Kidney tubule cell (primary cell): ENCODE data around the gene ANKRD1.

ENCODE experiments used
- DNase-seq: peaks from one replicate; pipeline ENCODE4 v3.0.0-alpha.2; 2018; ENCODE audit warnings: low spot score

Gene ANKRD1

GRCh38 chr10:90935581-90936275 is 14.8 kb upstream of the ANKRD1 start:
- DNase-seq, result no peak

- peak; percentile 57 for DNase-seq
These were observed 10.3 kb upstream of the ANKRD1 start for GRCh38 chr10:90930971-90931871.

GRCh38 chr10:90930070-90930837 is 9.4 kb upstream of the ANKRD1 start:
- DNase-seq, result no peak

- no peak for DNase-seq
These were observed 8.3 kb upstream of the ANKRD1 start for GRCh38 chr10:90929179-90929578.

- DNase-seq, result no peak
These were observed 6.4 kb upstream of the ANKRD1 start for GRCh38 chr10:90927293-90927692.

GRCh38 chr10:90925079-90926029 is 4.5 kb upstream of the ANKRD1 start:
- DNase-seq, result peak; percentile 44

- DNase-seq, result no peak
These were observed 3.7 kb upstream of the ANKRD1 start for GRCh38 chr10:90924552-90924951.

GRCh38 chr10:90923111-90923731 is 2.3 kb upstream of the ANKRD1 start:
- DNase-seq, result no peak

- no peak for DNase-seq
These were observed 1.0 kb upstream of the ANKRD1 start for GRCh38 chr10:90921906-90922305.

- DNase-seq, result no peak
These were observed 958 bp downstream of the ANKRD1 start for GRCh38 chr10:90919683-90920574.

- DNase-seq, result no peak
These were observed 2.9 kb downstream of the ANKRD1 start for GRCh38 chr10:90917968-90918318.

GRCh38 chr10:90917238-90917967 is 3.5 kb downstream of the ANKRD1 start:
- no peak for DNase-seq

GRCh38 chr10:90916392-90917237 is 4.3 kb downstream of the ANKRD1 start:
- no peak for DNase-seq

- no peak for DNase-seq
These were observed 5.2 kb downstream of the ANKRD1 start for GRCh38 chr10:90915766-90916075.

- peak; percentile 38 for DNase-seq
These were observed 5.7 kb downstream of the ANKRD1 start for GRCh38 chr10:90914992-90915765.

- DNase-seq, result no peak
These were observed 7.0 kb downstream of the ANKRD1 start for GRCh38 chr10:90913774-90914420.

- no peak for DNase-seq
These were observed 7.9 kb downstream of the ANKRD1 start for GRCh38 chr10:90912854-90913479.
